Measurements from ENCODE around the gene APEH. TPM values are rescaled to one million over a fixed set of nuclear protein-coding genes. Genes with fewer than 3 reads are reported as not detected.

The APEH gene
- total RNA-seq, 1 donor from 2014 or later: 53.3 TPM

DNA sequence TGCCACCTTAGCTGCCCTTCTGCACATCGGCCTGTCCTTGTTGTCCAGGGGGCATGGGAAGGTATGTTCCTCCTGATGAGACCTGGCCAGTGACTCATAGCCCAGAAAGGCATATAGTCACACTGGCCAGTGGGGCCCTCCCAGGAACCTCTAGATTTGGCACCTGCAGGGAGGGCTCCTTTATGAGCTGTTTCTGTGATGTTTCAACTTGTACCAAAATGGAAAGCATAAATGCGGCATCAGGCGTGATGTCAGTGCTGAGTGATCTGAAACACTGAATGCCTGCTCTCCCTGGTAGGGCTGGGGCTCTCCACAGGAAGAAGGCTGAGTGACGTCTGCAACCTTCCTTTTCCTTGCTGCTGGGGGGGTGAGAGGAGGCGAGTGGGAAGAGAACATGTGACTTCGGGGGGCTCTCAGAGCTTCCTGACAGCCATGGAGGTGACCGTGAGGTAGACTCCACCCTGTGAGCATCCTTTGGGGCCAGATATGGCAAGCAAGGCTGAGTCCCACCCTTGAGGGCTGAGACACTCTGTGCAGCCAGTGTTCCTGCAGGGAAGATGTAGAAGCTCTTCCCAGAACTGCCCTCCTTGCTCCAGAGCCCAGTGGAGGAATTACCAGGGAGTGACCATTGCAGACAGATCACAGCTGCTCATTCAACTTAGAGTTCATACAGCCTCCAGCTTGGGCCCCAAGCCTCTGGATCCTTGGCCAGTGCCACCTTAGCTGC is 37.1 kb upstream of the APEH start:
- H3K27me3 ChIP-seq: no peaks in the 10 kb centered on the region
- H3K9me3 ChIP-seq: no peaks in the 10 kb centered on the region
- H3K27ac ChIP-seq: no peak overlapping the region
- no peak overlapping the region for H3K4me3 ChIP-seq
- DNase-seq (ENCODE audit: extremely low spot score in 2 of 2): no peak
- intact Hi-C loops (cut with DNase I): no loop called here
- TF ChIP-seq, protein P1, sequence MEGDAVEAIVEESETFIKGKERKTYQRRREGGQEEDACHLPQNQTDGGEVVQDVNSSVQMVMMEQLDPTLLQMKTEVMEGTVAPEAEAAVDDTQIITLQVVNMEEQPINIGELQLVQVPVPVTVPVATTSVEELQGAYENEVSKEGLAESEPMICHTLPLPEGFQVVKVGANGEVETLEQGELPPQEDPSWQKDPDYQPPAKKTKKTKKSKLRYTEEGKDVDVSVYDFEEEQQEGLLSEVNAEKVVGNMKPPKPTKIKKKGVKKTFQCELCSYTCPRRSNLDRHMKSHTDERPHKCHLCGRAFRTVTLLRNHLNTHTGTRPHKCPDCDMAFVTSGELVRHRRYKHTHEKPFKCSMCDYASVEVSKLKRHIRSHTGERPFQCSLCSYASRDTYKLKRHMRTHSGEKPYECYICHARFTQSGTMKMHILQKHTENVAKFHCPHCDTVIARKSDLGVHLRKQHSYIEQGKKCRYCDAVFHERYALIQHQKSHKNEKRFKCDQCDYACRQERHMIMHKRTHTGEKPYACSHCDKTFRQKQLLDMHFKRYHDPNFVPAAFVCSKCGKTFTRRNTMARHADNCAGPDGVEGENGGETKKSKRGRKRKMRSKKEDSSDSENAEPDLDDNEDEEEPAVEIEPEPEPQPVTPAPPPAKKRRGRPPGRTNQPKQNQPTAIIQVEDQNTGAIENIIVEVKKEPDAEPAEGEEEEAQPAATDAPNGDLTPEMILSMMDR (IDR thresholded peaks at IDR 0.05): no peak
- no peaks in the 10 kb centered on the region for H3K36me3 ChIP-seq
- H3K4me1 ChIP-seq: peaks cover 18% of the 10 kb centered on the region

DNA sequence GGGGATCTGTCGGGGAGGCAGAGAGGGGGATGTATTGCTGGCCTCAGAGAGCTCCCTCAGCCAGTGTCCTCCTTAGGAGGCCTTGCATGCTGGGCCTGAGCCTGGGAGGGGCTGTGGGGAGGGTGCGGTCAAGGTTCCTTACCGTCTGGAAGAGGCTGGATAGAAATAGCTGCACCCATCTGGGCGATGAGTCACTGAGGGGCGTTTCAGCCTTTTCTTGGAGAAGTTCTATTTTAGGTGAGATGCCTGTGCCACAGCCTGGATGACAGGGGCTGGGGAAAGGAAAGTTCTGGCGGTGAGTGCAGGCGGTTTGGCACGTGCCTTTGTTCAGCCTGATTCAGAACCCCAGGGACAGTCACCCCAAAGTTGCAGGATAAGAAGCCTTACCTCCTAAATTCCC is 35.7 kb upstream of the APEH start:
- Histone ChIP-seq H3K4me1 (peaks cover 18% of the 10 kb centered on the region), H3K27ac (no peak overlapping the region), H3K9me3 (no peaks in the 10 kb centered on the region), H3K4me3 (no peak overlapping the region), H3K27me3 (no peaks in the 10 kb centered on the region), H3K36me3 (no peaks in the 10 kb centered on the region)
- intact Hi-C loops (cut with DNase I): no loop called here
- no peak for DNase-seq (ENCODE audit: extremely low spot score in 2 of 2)
- TF ChIP-seq, protein P1 (IDR thresholded peaks at IDR 0.05): no peak

DNA sequence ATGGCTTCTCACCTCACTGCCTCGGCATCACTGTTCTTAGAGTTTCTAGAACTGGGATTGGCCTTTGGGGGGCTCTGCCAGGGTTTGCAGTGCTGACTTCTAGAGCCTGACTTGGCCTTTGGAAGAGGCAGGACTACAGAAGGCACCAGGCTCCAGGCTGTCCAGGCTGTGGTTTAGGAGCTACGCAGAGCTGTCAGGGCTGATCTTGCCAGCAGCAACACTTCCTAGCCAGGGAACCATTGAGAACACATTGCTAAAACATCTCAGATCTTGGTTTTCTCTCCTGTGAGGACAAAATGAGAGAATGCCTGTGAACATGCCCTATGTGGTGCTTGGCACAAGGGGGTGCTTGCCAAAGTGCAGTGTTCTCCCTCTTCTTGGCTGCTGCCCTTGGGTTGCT is 34.6 kb upstream of the APEH start:
- Histone ChIP-seq H3K27me3 (no peaks in the 10 kb centered on the region), H3K4me3 (no peak overlapping the region), H3K27ac (no peak overlapping the region), H3K4me1 (peaks cover 18% of the 10 kb centered on the region), H3K9me3 (no peaks in the 10 kb centered on the region), H3K36me3 (no peaks in the 10 kb centered on the region)
- no peak for DNase-seq (ENCODE audit: extremely low spot score in 2 of 2)
- intact Hi-C loops (cut with DNase I): no loop called here
- TF ChIP-seq POLR2AphosphoS5 (IDR thresholded peaks at IDR 0.05; ENCODE audit: insufficient read depth in 1 of 2, low read depth in 1 of 2) (no peak), POLR2A (IDR thresholded peaks at IDR 0.05) (no peak)
- TF ChIP-seq, protein P1 (IDR thresholded peaks at IDR 0.05): no peak

DNA sequence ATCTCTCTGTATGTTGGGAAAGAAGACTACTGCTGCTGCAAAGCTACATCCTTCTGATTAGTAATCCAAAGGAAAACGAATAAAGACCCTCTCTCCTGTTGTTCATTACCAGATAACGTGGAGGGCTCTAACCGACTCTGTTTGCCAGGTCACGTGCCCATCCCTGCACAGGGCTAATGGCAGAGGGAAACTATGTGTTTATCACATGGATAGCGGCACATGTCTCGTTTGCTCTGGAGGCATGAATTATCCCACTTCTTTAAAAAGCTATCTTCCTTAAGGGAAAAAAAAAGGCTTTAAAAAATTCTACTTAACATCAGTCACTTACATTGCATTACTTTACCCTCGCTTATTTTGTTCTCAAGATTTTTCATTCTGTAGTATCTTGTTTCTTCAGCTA is 32.9 kb upstream of the APEH start:
- TF ChIP-seq POLR2AphosphoS5 (IDR thresholded peaks at IDR 0.05; ENCODE audit: insufficient read depth in 1 of 2, low read depth in 1 of 2): no peak
- TF ChIP-seq, protein P1 (IDR thresholded peaks at IDR 0.05): no peak
- TF ChIP-seq POLR2A (IDR thresholded peaks at IDR 0.05): no peak
- intact Hi-C loops (cut with DNase I): no loop called here
- Histone ChIP-seq H3K9me3 (no peaks in the 10 kb centered on the region), H3K4me3 (no peak overlapping the region), H3K27me3 (no peaks in the 10 kb centered on the region), H3K36me3 (no peaks in the 10 kb centered on the region), H3K4me1 (peaks cover 18% of the 10 kb centered on the region), H3K27ac (no peak overlapping the region)
- DNase-seq (ENCODE audit: extremely low spot score in 2 of 2): no peak

DNA sequence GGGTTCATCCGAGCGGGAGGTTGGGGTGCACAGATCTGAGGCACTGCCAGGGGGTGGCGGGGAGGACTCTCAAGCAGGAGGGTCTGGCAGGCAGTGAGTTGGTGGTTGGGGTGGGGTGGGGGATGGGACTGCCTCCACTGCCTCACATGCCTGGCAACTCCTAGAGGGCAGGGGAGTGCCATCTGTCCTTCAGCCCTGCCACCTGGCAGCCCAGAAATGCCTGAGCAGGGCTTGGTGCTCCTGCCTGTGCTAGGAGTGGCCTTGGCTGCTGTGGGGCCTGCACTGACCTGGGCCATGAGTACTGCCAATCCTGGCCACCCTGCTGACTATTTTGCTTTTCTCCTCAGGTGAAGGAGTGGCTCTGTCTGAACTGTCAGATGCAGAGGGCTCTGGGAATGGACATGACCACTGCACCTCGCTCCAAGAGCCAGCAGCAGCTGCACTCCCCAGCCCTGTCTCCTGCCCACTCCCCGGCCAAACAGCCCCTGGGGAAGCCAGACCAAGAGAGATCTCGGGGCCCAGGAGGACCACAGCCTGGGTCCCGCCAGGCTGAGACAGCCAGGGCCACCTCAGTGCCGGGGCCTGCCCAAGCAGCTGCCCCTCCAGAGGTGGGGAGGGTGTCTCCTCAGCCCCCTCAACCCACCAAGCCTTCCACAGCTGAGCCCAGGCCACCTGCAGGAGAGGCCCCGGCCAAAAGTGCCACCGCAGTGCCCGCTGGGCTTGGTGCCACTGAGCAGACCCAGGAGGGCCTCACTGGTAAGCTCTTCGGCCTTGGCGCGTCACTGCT is 32.0 kb upstream of the APEH start:
- no peak overlapping the region for H3K27ac ChIP-seq
- DNase-seq (ENCODE audit: extremely low spot score in 2 of 2): no peak
- H3K27me3 ChIP-seq: no peaks in the 10 kb centered on the region
- H3K36me3 ChIP-seq: no peaks in the 10 kb centered on the region
- H3K4me1 ChIP-seq: peaks cover 13% of the 10 kb centered on the region
- intact Hi-C loops (cut with DNase I): no loop called here
- H3K9me3 ChIP-seq: no peaks in the 10 kb centered on the region
- H3K4me3 ChIP-seq: no peak overlapping the region
- TF ChIP-seq, protein P1 (IDR thresholded peaks at IDR 0.05): no peak
- TF ChIP-seq POLR2A (IDR thresholded peaks at IDR 0.05) (no peak), POLR2AphosphoS5 (IDR thresholded peaks at IDR 0.05; ENCODE audit: insufficient read depth in 1 of 2, low read depth in 1 of 2) (no peak)
